NCI-H1436 treated with DMSO at 0.1 percent for 48 hours (cell line): ENCODE results near the gene ZNF697.
"Not testable (repeated sequence)": the region's sequence is repeated elsewhere in the genome, so short reads cannot be mapped to it uniquely, and the experiment has no call there.

Experiments used
- DNase-seq: peaks from one replicate; lab custom pipeline; 2025; lab: John Stamatoyannopoulos, UW

ZNF697 gene

GRCh38 chr1:119631433-119632102 is 16.5 kb downstream of the ZNF697 start:
- no peak for DNase-seq

- DNase-seq: no peak
Observed at GRCh38 chr1:119631086-119631432, 17.0 kb downstream of the ZNF697 start.

GRCh38 chr1:119626841-119627240 is 21.2 kb downstream of the ZNF697 start:
- DNase-seq: no peak

GRCh38 chr1:119626011-119626545 is 22.0 kb downstream of the ZNF697 start:
- no peak for DNase-seq

GRCh38 chr1:119623678-119624077 is 24.4 kb downstream of the ZNF697 start:
- no peak for DNase-seq

GRCh38 chr1:119623193-119623515 is 24.9 kb downstream of the ZNF697 start:
- no peak for DNase-seq

- no peak for DNase-seq
Observed at GRCh38 chr1:119622311-119623192, 25.5 kb downstream of the ZNF697 start.

- DNase-seq: no peak
Observed at GRCh38 chr1:119621705-119622104, 26.4 kb downstream of the ZNF697 start.

GRCh38 chr1:119617751-119618691 is 30.0 kb downstream of the ZNF697 start:
- DNase-seq: no peak

- DNase-seq: not testable (repeated sequence)
Observed at GRCh38 chr1:119616748-119617147, 31.3 kb downstream of the ZNF697 start.

- not testable (repeated sequence) for DNase-seq
Observed at GRCh38 chr1:119615100-119615499, 33.0 kb downstream of the ZNF697 start.

- no peak for DNase-seq
Observed at GRCh38 chr1:119613769-119614720, 34.0 kb downstream of the ZNF697 start.

GRCh38 chr1:119611701-119612113 is 36.4 kb downstream of the ZNF697 start:
- DNase-seq: no peak

GRCh38 chr1:119608816-119609215 is 39.2 kb downstream of the ZNF697 start:
- not testable (repeated sequence) for DNase-seq

GRCh38 chr1:119607087-119607807 is 40.8 kb downstream of the ZNF697 start:
- not testable (repeated sequence) for DNase-seq

- no peak for DNase-seq
Observed at GRCh38 chr1:119606394-119606793, 41.7 kb downstream of the ZNF697 start.

GRCh38 chr1:119605686-119606085 is 42.4 kb downstream of the ZNF697 start:
- no peak for DNase-seq

- not testable (repeated sequence) for DNase-seq
Observed at GRCh38 chr1:119605080-119605479, 43.0 kb downstream of the ZNF697 start.

GRCh38 chr1:119603695-119604094 is 44.4 kb downstream of the ZNF697 start:
- DNase-seq: no peak

GRCh38 chr1:119603241-119603640 is 44.8 kb downstream of the ZNF697 start:
- DNase-seq: not testable (repeated sequence)
